A549 treated with Hydrocortisone at 1 μM for 4 hours (cell line): ENCODE results near the gene SPATA31A1. TPM values are rescaled to one million over a fixed set of nuclear protein-coding genes. Genes with fewer than 3 reads are reported as not detected.

Experiments used
- total RNA-seq: library from RNA; stranded (reverse); fragments of 200-300 nt; extraction: Qiagen RNA extraction; gene quantifications from 5 replicates; pipeline ENCODE4 v1.2.3, GENCODE V29; 2022

Gene SPATA31A1
- total RNA-seq, result not detected in 5 replicates

DNA sequence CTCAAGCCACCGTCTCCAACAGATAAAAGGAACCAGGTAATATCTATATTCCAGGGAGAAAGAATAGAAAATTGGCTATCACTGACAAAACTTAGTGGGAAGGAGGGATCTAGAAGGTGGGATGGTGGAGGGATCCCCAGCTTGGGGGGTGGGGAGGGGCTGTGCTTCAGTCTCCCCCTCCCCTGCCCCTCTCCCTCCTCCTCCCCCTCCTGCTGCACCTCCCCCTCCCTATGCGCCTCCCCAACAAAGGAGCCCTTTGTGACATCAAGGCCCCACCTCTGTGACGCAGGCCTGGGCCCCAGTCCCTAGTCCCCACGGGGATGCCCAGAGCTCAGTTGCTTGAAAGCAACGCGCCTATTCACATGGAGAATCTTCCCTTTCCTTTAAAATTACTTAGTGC lies at the start of gene SPATA31A1:
Gene SPATA31A1 (plus strand): TSS at position 301 of the 400 bp plus-strand sequence. CDS start 62 bp downstream, at position 363.

Other genes starting within 250 kb of the SPATA31A1 start
- gene CNTNAP3, start 67.5 kb upstream of the SPATA31A1 start, total RNA-seq, result 8.3 to 10.1 TPM (median 9.8 TPM) in 5 replicates